Measurements from ENCODE around the gene MMEL1. TPM values are rescaled to one million over a fixed set of nuclear protein-coding genes. Genes with fewer than 3 reads are reported as not detected.

MMEL1 gene
- total and polyA plus RNA-seq, 2 of the 13 experiments (the other 11 are each of a cell fraction or from before 2014, with no cell fraction given): 0.48 TPM; not detected in 1

DNA sequence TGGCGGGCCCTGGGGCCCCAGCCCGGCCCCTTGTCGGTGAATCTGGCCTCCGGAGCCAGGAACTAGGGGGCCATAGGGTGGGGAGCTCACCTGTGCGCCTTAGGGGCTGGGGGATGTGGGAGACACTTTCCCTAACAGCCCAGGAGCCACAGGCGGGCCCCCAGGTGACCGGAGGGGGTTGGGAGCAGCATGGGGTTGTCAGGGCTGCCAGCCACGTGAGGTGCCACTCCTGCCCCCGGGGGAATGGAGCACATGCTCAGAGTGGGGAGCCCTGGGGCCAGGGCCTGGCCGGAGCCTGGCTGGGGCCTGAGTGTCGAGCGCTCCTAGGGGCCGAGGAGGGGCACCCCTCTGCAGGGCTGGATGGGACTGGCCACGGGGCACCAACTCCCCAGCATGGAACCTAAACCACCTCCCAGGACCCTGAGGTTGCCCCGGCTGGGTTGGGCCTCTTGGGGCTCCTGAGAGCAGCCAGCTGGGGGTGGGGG, 26.4 kb downstream of the MMEL1 start (continued):
- TF ChIP-seq, protein P1, sequence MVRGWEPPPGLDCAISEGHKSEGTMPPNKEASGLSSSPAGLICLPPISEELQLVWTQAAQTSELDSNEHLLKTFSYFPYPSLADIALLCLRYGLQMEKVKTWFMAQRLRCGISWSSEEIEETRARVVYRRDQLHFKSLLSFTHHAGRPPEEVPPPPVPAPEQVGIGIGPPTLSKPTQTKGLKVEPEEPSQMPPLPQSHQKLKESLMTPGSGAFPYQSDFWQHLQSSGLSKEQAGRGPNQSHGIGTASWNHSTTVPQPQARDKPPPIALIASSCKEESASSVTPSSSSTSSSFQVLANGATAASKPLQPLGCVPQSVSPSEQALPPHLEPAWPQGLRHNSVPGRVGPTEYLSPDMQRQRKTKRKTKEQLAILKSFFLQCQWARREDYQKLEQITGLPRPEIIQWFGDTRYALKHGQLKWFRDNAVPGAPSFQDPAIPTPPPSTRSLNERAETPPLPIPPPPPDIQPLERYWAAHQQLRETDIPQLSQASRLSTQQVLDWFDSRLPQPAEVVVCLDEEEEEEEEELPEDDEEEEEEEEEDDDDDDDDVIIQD (CRISPR knock-in tag; IDR thresholded peaks at IDR 0.05; ENCODE audit: low read depth): no peak
- TF ChIP-seq MLLT10 (CRISPR knock-in tag; IDR thresholded peaks at IDR 0.05) (no peak), CBX2 (IDR thresholded peaks at IDR 0.05; ENCODE audit: low read depth, low read length) (no peak), CBX2 (CRISPR knock-in tag; IDR thresholded peaks at IDR 0.05; ENCODE audit: low read depth) (no peak), PAWR (CRISPR knock-in tag; IDR thresholded peaks at IDR 0.05; ENCODE audit: borderline replicate concordance) (no peak), PAX8 (CRISPR knock-in tag; IDR thresholded peaks at IDR 0.05; ENCODE audit: borderline replicate concordance) (no peak)
- TF ChIP-seq, protein P2, sequence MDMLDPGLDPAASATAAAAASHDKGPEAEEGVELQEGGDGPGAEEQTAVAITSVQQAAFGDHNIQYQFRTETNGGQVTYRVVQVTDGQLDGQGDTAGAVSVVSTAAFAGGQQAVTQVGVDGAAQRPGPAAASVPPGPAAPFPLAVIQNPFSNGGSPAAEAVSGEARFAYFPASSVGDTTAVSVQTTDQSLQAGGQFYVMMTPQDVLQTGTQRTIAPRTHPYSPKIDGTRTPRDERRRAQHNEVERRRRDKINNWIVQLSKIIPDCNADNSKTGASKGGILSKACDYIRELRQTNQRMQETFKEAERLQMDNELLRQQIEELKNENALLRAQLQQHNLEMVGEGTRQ (IDR thresholded peaks at IDR 0.05; ENCODE audit: low read depth, low read length): no peak
- TF ChIP-seq, protein P2 (CRISPR knock-in tag; IDR thresholded peaks at IDR 0.05; ENCODE audit: borderline replicate concordance): no peak

DNA sequence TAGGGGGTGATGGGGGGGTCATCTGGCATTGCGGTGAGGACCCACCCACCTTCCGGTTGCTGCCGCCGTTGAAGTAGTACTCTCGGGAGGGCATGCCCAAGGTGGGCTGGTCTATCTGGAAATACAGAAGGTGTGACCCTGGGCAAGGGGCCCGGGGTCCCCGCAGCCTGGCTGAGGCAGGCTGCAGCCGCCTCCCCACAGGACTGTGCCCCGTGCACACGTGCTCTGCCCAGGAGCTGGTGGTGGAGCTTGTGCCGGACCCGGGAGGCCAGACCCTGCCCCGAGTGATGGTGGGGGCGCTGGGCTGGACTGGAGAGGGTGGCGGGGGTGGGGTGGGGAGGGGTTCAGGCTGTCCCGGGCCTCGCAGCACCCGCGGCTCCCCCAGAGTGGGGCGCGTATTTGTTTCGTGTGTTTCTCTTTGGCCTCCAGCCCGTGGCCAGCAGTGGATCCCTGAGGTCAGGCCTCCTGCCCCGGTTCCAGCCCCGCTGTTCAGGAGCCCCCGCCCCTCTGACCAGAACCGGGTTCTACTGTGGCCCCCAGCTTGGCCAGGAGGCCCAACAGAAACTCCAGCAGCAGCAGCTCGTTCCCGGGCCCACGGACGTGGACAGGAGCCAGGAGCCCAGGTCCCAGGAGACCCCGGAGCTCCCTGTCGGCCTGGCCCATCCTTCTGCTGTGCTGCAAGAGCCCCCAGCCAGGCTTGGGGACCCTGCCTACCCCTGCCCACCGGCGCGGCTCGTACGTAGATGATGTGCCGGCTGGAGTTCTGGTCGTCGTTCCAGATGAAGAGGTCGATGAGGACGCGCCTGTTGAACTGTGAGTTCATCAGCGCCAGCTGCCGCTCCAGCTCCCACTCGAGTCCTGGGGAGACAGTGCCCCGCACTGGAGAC, 27.1 kb downstream of the MMEL1 start:
- POLR2A ChIA-PET: no interaction called here
- TF ChIP-seq, protein P3, sequence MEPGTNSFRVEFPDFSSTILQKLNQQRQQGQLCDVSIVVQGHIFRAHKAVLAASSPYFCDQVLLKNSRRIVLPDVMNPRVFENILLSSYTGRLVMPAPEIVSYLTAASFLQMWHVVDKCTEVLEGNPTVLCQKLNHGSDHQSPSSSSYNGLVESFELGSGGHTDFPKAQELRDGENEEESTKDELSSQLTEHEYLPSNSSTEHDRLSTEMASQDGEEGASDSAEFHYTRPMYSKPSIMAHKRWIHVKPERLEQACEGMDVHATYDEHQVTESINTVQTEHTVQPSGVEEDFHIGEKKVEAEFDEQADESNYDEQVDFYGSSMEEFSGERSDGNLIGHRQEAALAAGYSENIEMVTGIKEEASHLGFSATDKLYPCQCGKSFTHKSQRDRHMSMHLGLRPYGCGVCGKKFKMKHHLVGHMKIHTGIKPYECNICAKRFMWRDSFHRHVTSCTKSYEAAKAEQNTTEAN (CRISPR knock-in tag; conservative IDR thresholded peaks at IDR 0.05): no peak
- no peak for TF ChIP-seq ATF1 (CRISPR knock-in tag; IDR thresholded peaks at IDR 0.05)
- TF ChIP-seq, protein P4, sequence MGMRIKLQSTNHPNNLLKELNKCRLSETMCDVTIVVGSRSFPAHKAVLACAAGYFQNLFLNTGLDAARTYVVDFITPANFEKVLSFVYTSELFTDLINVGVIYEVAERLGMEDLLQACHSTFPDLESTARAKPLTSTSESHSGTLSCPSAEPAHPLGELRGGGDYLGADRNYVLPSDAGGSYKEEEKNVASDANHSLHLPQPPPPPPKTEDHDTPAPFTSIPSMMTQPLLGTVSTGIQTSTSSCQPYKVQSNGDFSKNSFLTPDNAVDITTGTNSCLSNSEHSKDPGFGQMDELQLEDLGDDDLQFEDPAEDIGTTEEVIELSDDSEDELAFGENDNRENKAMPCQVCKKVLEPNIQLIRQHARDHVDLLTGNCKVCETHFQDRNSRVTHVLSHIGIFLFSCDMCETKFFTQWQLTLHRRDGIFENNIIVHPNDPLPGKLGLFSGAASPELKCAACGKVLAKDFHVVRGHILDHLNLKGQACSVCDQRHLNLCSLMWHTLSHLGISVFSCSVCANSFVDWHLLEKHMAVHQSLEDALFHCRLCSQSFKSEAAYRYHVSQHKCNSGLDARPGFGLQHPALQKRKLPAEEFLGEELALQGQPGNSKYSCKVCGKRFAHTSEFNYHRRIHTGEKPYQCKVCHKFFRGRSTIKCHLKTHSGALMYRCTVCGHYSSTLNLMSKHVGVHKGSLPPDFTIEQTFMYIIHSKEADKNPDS (CRISPR knock-in tag; IDR thresholded peaks at IDR 0.05): no peak
- no peak for TF ChIP-seq NONO (IDR thresholded peaks at IDR 0.05)
- no peak for TF ChIP-seq NONO (CRISPR knock-in tag; conservative IDR thresholded peaks at IDR 0.05)
- no peak for TF ChIP-seq ZNF780A (CRISPR knock-in tag; IDR thresholded peaks at IDR 0.05)
- TF ChIP-seq RBAK (CRISPR knock-in tag; IDR thresholded peaks at IDR 0.05): no peak

More for the DNA sequence above, 27.1 kb downstream of the MMEL1 start:
- in situ Hi-C loops (cut with HindIII; ENCODE audit: extremely low pct_ligation_motif_present, low pct_unique_long_range_greater_than_20kb) (no loop called here), intact Hi-C loops (cut with micrococcal nuclease; ENCODE audit: unreplicated experiment) (no loop called here)
- H3K4me1 ChIP-seq (ENCODE audit: insufficient read depth, low read length): no peaks in the 10 kb centered on the region
- no peaks in the 10 kb centered on the region for H3K9me3 ChIP-seq (ENCODE audit: low read length)
- H3K27me3 ChIP-seq (ENCODE audit: control insufficient read depth in 1 of 2, insufficient read depth in 2 of 2, low read length in 2 of 2): peaks cover 13 to 73% of the 10 kb centered on the region in 2 experiments; a peak in 4 of 5 replicates
- no peaks in the 10 kb centered on the region for H3K36me3 ChIP-seq (replicated peaks in 1 of 2; ENCODE audit: control insufficient read depth in 1 of 2, insufficient read depth in 2 of 2, low read length in 2 of 2)
- H3K4me2 ChIP-seq (ENCODE audit: low read depth, low read length): no peak overlapping the region
- H3K9ac ChIP-seq (ENCODE audit: insufficient read depth, low read depth, low read length): no peak overlapping the region
- H3K27ac ChIP-seq (ENCODE audit: extremely low read length, insufficient read depth, low read length): no peak overlapping the region
- WGBS (ENCODE audit: low lambda C conversion rate): 44% methylated on average over 8 of the region's 48 CpGs
- H2AFZ ChIP-seq (ENCODE audit: low read length): no peak overlapping the region
- no peaks in the 10 kb centered on the region for H3K79me2 ChIP-seq (ENCODE audit: insufficient read depth, low read length)
- ATAC-seq (no peak), FAIRE-seq (no peak), DNase-seq (ENCODE audit: low spot score) (no peak)
- no peak overlapping the region for H3K4me3 ChIP-seq (replicated peaks in 1 of 3; ENCODE audit: insufficient read depth in 1 of 3, low read depth in 2 of 3, low read length in 3 of 3)
- BruUV-seq (replicated peaks): no TSS peak
- no peaks in the 10 kb centered on the region for H4K20me1 ChIP-seq (ENCODE audit: insufficient read depth, low read length)
- CTCF ChIA-PET (ENCODE audit: low intra/inter-chr PET ratio, low total read pairs): no interaction called here

All from HepG2 (cell line).